Measurements from ENCODE around the gene RAB11FIP4. TPM values are rescaled to one million over a fixed set of nuclear protein-coding genes. Genes with fewer than 3 reads are reported as not detected.

RAB11FIP4 gene
- total RNA-seq, 4 donors from 2014 or later, result 0.33 to 2.0 (median 1.2) TPM

- no peak for TF ChIP-seq CTCF (IDR thresholded peaks at IDR 0.05; ENCODE audit: low read depth)
Measured at GRCh38 chr17:31452561-31453110, 61.2 kb downstream of the RAB11FIP4 start.

GRCh38 chr17:31453896-31454295, 62.4 kb downstream of the RAB11FIP4 start:
- no peak for TF ChIP-seq CTCF (IDR thresholded peaks at IDR 0.05; ENCODE audit: low read depth)

GRCh38 chr17:31456814-31457213, 65.3 kb downstream of the RAB11FIP4 start:
- no peak for TF ChIP-seq CTCF (IDR thresholded peaks at IDR 0.05; ENCODE audit: low read depth)

GRCh38 chr17:31457391-31458234, 66.1 kb downstream of the RAB11FIP4 start:
- TF ChIP-seq CTCF (IDR thresholded peaks at IDR 0.05; ENCODE audit: low read depth), result no peak

GRCh38 chr17:31458829-31459228, 67.4 kb downstream of the RAB11FIP4 start:
- TF ChIP-seq CTCF (IDR thresholded peaks at IDR 0.05; ENCODE audit: low read depth), result no peak

GRCh38 chr17:31459716-31460115, 68.2 kb downstream of the RAB11FIP4 start:
- TF ChIP-seq CTCF (IDR thresholded peaks at IDR 0.05; ENCODE audit: low read depth), result no peak

GRCh38 chr17:31460226-31460721, 68.8 kb downstream of the RAB11FIP4 start:
- no peak for TF ChIP-seq CTCF (IDR thresholded peaks at IDR 0.05; ENCODE audit: low read depth)

All from subcutaneous adipose tissue (tissue), 4 donors.